Measurements from ENCODE around the gene MSMB. TPM values are rescaled to one million over a fixed set of nuclear protein-coding genes. Genes with fewer than 3 reads are reported as not detected.

Gene MSMB
- total and polyA plus RNA-seq, 2 donors from 2014 or later: not detected

- Histone ChIP-seq H3K27ac (ENCODE audit: low read depth in 2 of 2, low read length in 2 of 2) (no peak overlapping the region), H3K4me3 (ENCODE audit: low read length in 3 of 3) (no peak overlapping the region), H3K9me3 (ENCODE audit: control insufficient read depth in 2 of 3, insufficient read depth in 1 of 3, low read length in 3 of 3) (no peaks in the 10 kb centered on the region), H3K9ac (ENCODE audit: low read length in 3 of 3) (no peak overlapping the region), H3K27me3 (ENCODE audit: control insufficient read depth, insufficient read depth, low read length) (no peaks in the 10 kb centered on the region), H3K36me3 (ENCODE audit: control insufficient read depth in 2 of 3, insufficient read depth in 3 of 3, low read length in 3 of 3) (no peaks in the 10 kb centered on the region), H3K4me1 (ENCODE audit: control insufficient read depth in 2 of 3, insufficient read depth in 2 of 3, low read depth in 1 of 3, low read length in 3 of 3) (peaks cover 7 to 16% (median 12%) of the 10 kb centered on the region in 3 donors)
- intact Hi-C loops (cut with DNase I): no loop called here
- no peak for DNase-seq
- FAIRE-seq: no peak
- TF ChIP-seq CTCF (IDR thresholded peaks at IDR 0.05; ENCODE audit: borderline replicate concordance, extremely low read depth, insufficient read depth): no peak
Observed at GRCh38 chr10:46031648-46032532, 14.2 kb downstream of the MSMB start.

GRCh38 chr10:46030091-46030937 is 15.8 kb downstream of the MSMB start, which contains the start of gene NCOA4:
TSS of gene NCOA4 (minus strand) at chr10:46030623. CDS start at chr10:46016680, 13,943 bp downstream.
- Histone ChIP-seq H3K4me3 (ENCODE audit: low read length in 3 of 3) (peak within 1 kb of the TSS; percentile 90 to 96 (median 93)), H3K9me3 (ENCODE audit: control insufficient read depth in 2 of 3, insufficient read depth in 1 of 3, low read length in 3 of 3) (no peaks in the 10 kb centered on the region), H3K27me3 (ENCODE audit: control insufficient read depth, insufficient read depth, low read length) (no peaks in the 10 kb centered on the region), H3K4me1 (ENCODE audit: control insufficient read depth in 2 of 3, insufficient read depth in 2 of 3, low read depth in 1 of 3, low read length in 3 of 3) (peaks cover 7 to 20% (median 18%) of the 10 kb centered on the region in 3 donors), H3K27ac (ENCODE audit: low read depth in 2 of 2, low read length in 2 of 2) (peak within 1 kb of the TSS; percentile 91 to 96), H3K9ac (ENCODE audit: low read length in 3 of 3) (peak within 1 kb of the TSS; percentile 87 to 96 (median 94)), H3K36me3 (ENCODE audit: control insufficient read depth in 2 of 3, insufficient read depth in 3 of 3, low read length in 3 of 3) (no peaks in the 10 kb centered on the region)
- intact Hi-C loops (cut with DNase I): no loop called here
- peak; percentile 40 for TF ChIP-seq CTCF (IDR thresholded peaks at IDR 0.05; ENCODE audit: borderline replicate concordance, extremely low read depth, insufficient read depth)
- FAIRE-seq (no peak), DNase-seq (peak; percentile 98 to 99 (median 99))

DNA sequence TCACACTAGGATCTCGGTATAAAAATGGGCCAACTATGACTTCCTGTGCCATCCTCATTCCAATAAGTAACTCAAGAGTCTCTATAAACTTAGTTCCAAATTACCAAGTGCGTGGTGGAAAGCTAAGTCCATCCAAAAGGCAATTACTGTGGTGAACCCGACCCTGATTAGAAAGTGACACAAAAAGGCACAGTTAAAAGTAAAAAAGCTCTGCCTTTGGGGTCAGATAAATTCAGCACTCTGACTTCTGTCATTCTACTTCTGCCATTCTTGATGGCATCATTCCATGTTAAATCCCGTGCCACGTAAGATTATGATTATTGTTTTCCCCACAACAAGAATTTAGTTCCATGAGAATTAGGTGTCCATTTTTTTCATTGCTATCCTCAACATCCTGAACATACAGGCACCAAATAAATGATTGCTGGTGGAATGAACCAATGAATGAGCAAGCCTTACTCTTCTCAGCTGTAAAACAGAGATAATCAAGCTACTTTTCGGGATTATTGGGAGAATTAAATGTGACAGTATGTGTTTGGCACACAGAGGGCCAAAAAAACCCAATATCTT is 16.5 kb downstream of the MSMB start:
- no peak for TF ChIP-seq CTCF (IDR thresholded peaks at IDR 0.05; ENCODE audit: borderline replicate concordance, extremely low read depth, insufficient read depth)
- peak overlapping the region; percentile 76 to 96 (median 94) for H3K9ac ChIP-seq (ENCODE audit: low read length in 3 of 3)
- peak overlapping the region; percentile 91 to 96 for H3K27ac ChIP-seq (ENCODE audit: low read depth in 2 of 2, low read length in 2 of 2)
- no peaks in the 10 kb centered on the region for H3K27me3 ChIP-seq (ENCODE audit: control insufficient read depth, insufficient read depth, low read length)
- H3K4me1 ChIP-seq (ENCODE audit: control insufficient read depth in 2 of 3, insufficient read depth in 2 of 3, low read depth in 1 of 3, low read length in 3 of 3): peaks cover 7 to 24% (median 18%) of the 10 kb centered on the region in 3 donors
- H3K36me3 ChIP-seq (ENCODE audit: control insufficient read depth in 2 of 3, insufficient read depth in 3 of 3, low read length in 3 of 3): no peaks in the 10 kb centered on the region
- DNase-seq (no peak), FAIRE-seq (no peak)
- peak overlapping the region; percentile 90 to 96 (median 93) for H3K4me3 ChIP-seq (ENCODE audit: low read length in 3 of 3)
- intact Hi-C loops (cut with DNase I): no loop called here
- no peaks in the 10 kb centered on the region for H3K9me3 ChIP-seq (ENCODE audit: control insufficient read depth in 2 of 3, insufficient read depth in 1 of 3, low read length in 3 of 3)

Measured in kidney (tissue), 14 donors.